HPDE6-E6E7 (cell line): ENCODE data around the gene HOXD12.

Experiments
- DNase-seq: peaks from one replicate; pipeline ENCODE4 v3.0.0; 2011; ENCODE audit warnings: missing footprints; ENCODE audit errors: extremely low spot score

The HOXD12 gene

GRCh38 chr2:176148751-176149421 lies 49.3 kb downstream of the HOXD12 start:
- no peak for DNase-seq

- no peak for DNase-seq
Measured at GRCh38 chr2:176149481-176149938, 49.9 kb downstream of the HOXD12 start.

GRCh38 chr2:176149939-176150583 lies 50.5 kb downstream of the HOXD12 start:
- no peak for DNase-seq

- no peak for DNase-seq
Measured at GRCh38 chr2:176150584-176151441, 51.2 kb downstream of the HOXD12 start.

GRCh38 chr2:176151442-176152287 lies 52.1 kb downstream of the HOXD12 start, which contains the start of gene HOXD4:
TSS of gene HOXD4 (plus strand) at chr2:176151550. CDS start at chr2:176151634, 84 bp downstream.
- DNase-seq, result no peak
